ENCODE measurements around the gene PRDX1.

Gene PRDX1

GRCh38 chr1:45490626-45491486 is 30.8 kb downstream of the PRDX1 start, which contains the start of gene TESK2 (continued):
- TF ChIP-seq ZSCAN4 (tag by site-specific recombination; IDR thresholded peaks at IDR 0.05), result no peak
- no peak for TF ChIP-seq ZNF155 (tag by site-specific recombination; IDR thresholded peaks at IDR 0.05)
- TF ChIP-seq OVOL3 (tag by site-specific recombination; IDR thresholded peaks at IDR 0.05), result no peak
- TF ChIP-seq, protein P1, sequence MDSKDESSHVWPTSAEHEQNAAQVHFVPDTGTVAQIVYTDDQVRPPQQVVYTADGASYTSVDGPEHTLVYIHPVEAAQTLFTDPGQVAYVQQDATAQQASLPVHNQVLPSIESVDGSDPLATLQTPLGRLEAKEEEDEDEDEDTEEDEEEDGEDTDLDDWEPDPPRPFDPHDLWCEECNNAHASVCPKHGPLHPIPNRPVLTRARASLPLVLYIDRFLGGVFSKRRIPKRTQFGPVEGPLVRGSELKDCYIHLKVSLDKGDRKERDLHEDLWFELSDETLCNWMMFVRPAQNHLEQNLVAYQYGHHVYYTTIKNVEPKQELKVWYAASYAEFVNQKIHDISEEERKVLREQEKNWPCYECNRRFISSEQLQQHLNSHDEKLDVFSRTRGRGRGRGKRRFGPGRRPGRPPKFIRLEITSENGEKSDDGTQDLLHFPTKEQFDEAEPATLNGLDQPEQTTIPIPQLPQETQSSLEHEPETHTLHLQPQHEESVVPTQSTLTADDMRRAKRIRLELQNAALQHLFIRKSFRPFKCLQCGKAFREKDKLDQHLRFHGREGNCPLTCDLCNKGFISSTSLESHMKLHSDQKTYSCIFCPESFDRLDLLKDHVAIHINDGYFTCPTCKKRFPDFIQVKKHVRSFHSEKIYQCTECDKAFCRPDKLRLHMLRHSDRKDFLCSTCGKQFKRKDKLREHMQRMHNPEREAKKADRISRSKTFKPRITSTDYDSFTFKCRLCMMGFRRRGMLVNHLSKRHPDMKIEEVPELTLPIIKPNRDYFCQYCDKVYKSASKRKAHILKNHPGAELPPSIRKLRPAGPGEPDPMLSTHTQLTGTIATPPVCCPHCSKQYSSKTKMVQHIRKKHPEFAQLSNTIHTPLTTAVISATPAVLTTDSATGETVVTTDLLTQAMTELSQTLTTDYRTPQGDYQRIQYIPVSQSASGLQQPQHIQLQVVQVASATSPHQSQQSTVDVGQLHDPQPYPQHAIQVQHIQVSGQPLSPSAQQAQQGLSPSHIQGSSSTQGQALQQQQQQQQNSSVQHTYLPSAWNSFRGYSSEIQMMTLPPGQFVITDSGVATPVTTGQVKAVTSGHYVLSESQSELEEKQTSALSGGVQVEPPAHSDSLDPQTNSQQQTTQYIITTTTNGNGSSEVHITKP (tag by site-specific recombination; IDR thresholded peaks at IDR 0.05), result peak; percentile 99
- no peak for TF ChIP-seq ZNF792 (tag by site-specific recombination; IDR thresholded peaks at IDR 0.05)
- peak; percentile 75; the same call in 1 of the 2 replicates for TF ChIP-seq ZBTB7A (tag by site-specific recombination; IDR thresholded peaks at IDR 0.05; ENCODE audit: low read depth)
- TF ChIP-seq ZNF2 (tag by site-specific recombination; IDR thresholded peaks at IDR 0.05), result peak; percentile 90
- peak; percentile 70 for TF ChIP-seq ZNF777 (tag by site-specific recombination; IDR thresholded peaks at IDR 0.05; ENCODE audit: borderline replicate concordance)
- TF ChIP-seq ZBTB6 (tag by site-specific recombination; IDR thresholded peaks at IDR 0.05), result 0 out of 2 replicates have a peak, but pooled peaks have one; percentile 27
- peak; percentile 97 for TF ChIP-seq ZNF121 (tag by site-specific recombination; IDR thresholded peaks at IDR 0.05)
- TF ChIP-seq, protein P2, sequence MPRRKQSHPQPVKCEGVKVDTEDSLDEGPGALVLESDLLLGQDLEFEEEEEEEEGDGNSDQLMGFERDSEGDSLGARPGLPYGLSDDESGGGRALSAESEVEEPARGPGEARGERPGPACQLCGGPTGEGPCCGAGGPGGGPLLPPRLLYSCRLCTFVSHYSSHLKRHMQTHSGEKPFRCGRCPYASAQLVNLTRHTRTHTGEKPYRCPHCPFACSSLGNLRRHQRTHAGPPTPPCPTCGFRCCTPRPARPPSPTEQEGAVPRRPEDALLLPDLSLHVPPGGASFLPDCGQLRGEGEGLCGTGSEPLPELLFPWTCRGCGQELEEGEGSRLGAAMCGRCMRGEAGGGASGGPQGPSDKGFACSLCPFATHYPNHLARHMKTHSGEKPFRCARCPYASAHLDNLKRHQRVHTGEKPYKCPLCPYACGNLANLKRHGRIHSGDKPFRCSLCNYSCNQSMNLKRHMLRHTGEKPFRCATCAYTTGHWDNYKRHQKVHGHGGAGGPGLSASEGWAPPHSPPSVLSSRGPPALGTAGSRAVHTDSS (tag by site-specific recombination; IDR thresholded peaks at IDR 0.05), result no peak
- peak; percentile 91 for TF ChIP-seq ZFP37 (tag by site-specific recombination; IDR thresholded peaks at IDR 0.05)
- TF ChIP-seq ZNF560 (tag by site-specific recombination; IDR thresholded peaks at IDR 0.05; ENCODE audit: borderline replicate concordance), result no peak
- peak; percentile 96 for TF ChIP-seq HIC1 (tag by site-specific recombination; IDR thresholded peaks at IDR 0.05)
- peak; percentile 65 for TF ChIP-seq ZNF843 (tag by site-specific recombination; IDR thresholded peaks at IDR 0.05)
- TF ChIP-seq ZBTB1 (tag by site-specific recombination; IDR thresholded peaks at IDR 0.05), result no peak
- TF ChIP-seq ZNF660 (tag by site-specific recombination; IDR thresholded peaks at IDR 0.05), result peak; percentile 87
- no peak for TF ChIP-seq ZNF202 (tag by site-specific recombination; IDR thresholded peaks at IDR 0.05; ENCODE audit: borderline replicate concordance)
- 0 out of 2 replicates have a peak, but pooled peaks have one; percentile 60 for TF ChIP-seq ZNF76 (tag by site-specific recombination; IDR thresholded peaks at IDR 0.05; ENCODE audit: borderline replicate concordance, low read depth)
- no peak for TF ChIP-seq ZNF473 (tag by site-specific recombination; IDR thresholded peaks at IDR 0.05)
- TF ChIP-seq ZNF501 (tag by site-specific recombination; IDR thresholded peaks at IDR 0.05), result peak; percentile 93
- TF ChIP-seq KLF8 (tag by site-specific recombination; IDR thresholded peaks at IDR 0.05), result peak; percentile 89
- no peak for TF ChIP-seq ZNF169 (tag by site-specific recombination; IDR thresholded peaks at IDR 0.05)
- TF ChIP-seq PRDM6 (tag by site-specific recombination; IDR thresholded peaks at IDR 0.05), result no peak
- TF ChIP-seq, protein P3, sequence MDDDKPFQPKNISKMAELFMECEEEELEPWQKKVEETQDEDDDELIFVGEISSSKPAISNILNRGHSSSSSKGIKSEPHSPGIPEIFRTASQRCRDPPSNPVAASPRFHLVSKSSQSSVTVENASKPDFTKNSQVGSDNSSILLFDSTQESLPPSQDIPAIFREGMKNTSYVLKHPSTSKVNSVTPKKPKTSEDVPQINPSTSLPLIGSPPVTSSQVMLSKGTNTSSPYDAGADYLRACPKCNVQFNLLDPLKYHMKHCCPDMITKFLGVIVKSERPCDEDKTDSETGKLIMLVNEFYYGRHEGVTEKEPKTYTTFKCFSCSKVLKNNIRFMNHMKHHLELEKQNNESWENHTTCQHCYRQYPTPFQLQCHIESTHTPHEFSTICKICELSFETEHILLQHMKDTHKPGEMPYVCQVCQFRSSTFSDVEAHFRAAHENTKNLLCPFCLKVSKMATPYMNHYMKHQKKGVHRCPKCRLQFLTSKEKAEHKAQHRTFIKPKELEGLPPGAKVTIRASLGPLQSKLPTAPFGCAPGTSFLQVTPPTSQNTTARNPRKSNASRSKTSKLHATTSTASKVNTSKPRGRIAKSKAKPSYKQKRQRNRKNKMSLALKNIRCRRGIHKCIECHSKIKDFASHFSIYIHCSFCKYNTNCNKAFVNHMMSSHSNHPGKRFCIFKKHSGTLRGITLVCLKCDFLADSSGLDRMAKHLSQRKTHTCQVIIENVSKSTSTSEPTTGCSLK (tag by site-specific recombination; IDR thresholded peaks at IDR 0.05), result no peak

Measured in HEK293 (cell line).